Eye (tissue), 1 donor: ENCODE results near the gene DIS3L2.

ENCODE experiments used
- DNase-seq: peaks from one replicate; pipeline ENCODE4 v3.0.0-alpha.2; 2015

Gene DIS3L2

GRCh38 chr2:232275670-232276069, 314.2 kb downstream of the DIS3L2 start:
- DNase-seq: no peak

DNA sequence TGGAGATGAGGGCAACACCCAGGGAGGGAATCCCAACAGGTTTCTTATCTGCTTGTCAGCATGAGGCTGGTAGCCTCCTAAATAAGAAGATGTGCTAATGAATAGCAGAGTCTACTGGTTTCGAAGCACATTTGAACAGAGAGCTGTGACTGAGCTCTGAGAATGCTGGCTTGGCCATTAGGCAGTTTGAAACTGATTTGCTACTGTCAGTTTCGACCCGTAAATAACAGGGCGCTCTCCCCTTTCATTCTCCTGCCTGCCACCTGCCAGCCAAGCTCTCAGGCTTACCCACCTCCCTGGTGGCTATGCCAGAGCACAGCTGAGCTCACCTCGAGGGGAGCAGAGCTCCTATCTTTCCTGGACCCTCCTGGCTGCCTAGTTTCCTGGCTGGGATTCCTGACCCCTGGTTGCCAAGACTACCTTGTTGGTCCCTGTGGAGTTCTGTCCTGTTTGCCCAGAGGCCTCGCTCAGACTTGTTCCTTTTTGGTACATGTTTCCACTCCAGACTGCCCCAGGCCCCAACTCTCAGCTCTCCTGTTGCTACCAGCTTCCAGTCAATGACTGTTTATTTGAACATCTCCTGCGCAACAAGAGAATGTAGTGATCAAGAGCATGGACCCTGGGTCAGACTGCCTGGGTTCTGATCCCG, 314.7 kb downstream of the DIS3L2 start:
- DNase-seq: peak; percentile 41

GRCh38 chr2:232276733-232277313, 315.3 kb downstream of the DIS3L2 start:
- DNase-seq: no peak

GRCh38 chr2:232278534-232278933, 317.0 kb downstream of the DIS3L2 start:
- DNase-seq: no peak

DNA sequence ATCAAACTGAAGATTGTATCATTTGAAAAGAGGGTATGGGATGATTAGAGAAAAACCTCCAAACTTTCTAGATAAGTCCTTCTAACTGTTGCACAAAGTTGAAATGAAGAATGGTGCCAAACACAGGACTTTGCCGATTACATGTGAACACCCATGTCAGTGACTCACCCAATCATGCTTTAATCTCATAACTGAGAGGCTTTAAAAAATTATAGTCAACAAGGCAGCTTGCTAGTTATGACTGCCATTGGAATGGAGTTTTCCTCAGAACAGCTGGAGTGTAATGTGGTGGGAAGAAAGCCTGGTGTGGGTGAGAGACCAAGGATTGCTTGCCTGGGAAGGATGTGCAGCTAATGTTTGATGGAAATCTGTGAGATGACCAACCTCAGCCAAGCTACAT, 318.8 kb downstream of the DIS3L2 start:
- DNase-seq: no peak

- DNase-seq: no peak
Observed at GRCh38 chr2:232281858-232282507, 320.5 kb downstream of the DIS3L2 start.

DNA sequence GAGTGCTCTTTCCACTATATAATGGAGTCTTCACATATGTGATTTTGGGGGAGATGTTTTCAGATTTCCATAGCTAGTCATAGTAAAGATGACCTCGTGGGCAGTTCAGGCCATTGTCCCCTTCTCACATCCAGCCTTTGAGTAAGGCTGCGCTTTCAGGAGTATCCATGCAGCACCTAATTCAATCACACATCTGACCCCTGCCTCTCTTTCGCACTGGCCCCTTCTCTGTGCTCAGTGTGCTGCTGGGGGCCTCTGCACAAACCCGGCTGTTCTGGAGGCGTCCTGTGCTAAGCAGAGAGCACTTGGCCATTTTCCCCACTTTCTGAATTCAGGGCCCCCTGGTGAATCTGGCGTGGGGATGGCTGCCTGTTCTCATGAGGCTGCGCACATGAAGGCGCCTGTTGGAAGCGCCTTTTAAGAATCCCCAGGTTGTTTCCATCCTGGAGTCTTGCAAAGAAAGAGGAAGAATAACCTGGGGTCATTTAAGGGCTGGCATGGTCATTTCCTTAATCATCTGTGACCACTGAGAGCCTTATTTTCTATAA, 321.1 kb downstream of the DIS3L2 start:
- peak; percentile 82 for DNase-seq

DNA sequence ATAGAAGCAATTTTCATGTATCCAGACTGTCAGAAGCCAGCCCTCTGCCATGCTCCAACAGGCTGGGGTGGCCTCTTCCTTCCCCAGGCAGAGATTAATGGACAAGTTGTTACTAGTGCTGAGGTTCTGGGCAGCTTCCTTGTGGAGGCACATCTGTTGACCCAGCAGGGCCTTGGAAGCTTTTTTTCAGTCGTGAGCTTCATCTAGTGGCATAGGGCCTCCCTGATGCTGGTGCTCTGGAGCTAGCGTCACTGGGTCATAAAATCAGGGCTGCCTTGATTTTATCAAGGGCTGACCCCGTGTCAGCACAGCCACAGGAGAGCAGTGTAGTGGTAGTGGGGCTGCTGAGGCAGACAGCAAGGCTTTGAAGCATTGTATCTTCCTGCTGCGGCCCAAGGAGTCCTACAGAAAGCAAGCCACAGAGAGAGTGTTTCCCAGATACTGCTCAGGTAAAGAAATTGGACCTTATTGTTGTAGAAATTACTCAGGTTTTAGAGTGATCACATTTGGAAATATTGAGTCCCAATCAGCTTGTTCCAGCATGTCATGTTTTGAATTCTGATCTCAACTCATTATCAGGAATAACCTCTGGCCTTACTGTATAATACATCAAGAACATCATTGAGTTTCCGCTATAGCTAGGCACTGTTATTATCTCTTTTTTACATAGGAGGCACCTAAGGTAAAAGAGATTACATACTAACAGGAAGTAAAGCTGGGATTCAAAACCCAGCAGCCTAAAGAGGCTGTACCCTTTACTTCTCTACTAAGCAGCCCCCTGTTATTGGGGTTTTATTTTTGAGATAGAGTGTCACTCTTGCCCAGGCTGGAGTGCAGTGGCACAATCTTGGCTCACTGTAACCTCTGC, 324.7 kb downstream of the DIS3L2 start:
- peak; percentile 42 for DNase-seq

DNA sequence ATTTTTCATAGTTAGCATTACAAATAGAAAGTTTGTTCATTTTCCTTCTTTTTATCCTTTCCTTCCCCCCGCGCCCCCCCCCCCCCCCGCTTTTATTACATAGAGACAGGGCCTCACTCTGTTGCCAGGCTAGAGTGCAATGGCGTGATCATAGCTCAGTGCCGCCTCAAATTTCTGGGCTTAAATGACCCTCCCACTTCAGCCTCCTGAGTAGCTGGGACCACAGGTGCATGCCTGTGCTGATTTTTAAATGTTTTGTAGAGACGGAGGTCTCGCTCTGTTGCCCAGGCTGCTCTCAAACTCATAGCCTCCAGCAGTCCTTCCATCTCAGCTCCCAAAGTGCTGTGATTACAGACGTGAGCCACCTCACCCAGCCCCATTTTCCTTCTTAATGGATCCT, 325.8 kb downstream of the DIS3L2 start:
- DNase-seq: no peak

- DNase-seq: no peak
Observed at GRCh38 chr2:232288489-232289030, 327.0 kb downstream of the DIS3L2 start.

DNA sequence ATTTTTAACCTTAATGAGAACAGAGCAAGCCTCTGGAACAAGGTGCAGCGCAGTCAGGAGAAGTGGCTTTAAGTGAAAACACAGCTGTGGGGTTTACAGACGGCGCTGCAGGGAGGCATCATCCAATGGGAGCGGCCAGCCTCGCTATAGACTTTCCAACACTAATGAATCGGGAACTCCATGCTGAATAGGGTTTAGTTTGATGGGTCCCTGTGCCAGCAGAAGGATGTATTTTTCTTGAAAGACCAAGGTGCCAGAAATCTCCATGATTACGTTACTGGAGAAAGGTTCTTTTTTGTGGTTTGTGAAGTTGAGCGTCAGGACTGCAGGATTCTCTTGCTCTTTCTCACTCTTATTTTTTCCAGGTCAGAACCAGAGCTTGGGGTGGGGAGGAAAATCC, 329.2 kb downstream of the DIS3L2 start:
- DNase-seq: no peak

DNA sequence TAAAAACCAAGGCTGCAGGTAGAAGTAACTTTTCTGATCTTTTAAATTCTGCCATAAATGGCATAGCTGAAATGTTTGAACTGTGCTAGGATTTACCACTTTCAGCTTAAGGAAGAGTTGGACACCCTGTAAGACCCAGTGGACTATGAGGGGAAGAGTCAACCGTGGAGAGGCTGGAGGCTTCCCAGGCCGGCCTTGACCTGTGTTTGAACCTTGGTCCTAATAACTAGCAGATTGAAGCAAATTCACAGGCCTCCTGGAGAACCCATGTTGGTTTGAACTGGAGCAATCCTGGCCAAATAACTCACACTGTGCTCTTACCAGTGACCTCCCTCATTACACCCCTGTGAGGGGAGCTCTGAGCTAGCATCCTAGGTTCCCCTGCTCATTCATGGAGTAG, 329.8 kb downstream of the DIS3L2 start:
- DNase-seq: no peak

DNA sequence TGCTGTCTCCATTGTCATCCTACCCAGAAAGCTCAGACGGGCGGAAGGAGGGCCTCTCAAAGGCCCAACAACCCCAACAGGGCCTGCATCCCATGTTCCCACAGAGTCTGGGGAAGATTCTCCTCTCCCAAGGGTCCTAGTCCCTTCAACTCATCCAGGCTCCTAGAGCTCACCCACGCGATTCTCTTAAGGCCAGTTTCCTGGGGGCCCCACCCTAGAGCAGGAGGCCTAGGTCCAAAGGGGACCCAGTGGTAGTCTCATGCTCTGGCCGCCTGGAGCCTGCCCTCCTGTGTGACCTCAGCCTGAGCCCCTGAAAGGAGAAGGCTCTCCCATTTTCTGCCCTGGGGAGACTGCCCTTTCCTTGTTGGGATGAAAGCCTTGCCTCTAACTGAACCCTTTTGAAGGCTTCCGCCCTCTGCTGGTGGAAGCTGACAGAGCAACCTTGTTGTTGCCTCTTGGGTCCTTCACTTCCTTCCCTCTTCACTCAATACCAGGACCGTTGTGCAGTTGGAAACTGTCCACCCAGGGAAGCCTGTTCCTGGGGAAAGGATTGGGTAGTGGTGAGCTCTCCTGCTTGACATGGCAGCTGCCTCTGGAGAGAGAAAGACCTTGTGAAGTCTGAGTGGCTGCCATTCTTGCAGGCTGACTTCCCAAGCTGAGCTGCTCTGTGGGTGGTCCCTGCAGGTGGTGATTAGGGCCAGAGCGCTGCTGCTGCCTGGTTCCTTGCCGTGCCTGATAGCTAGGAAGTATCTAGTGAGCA, 331.1 kb downstream of the DIS3L2 start:
- DNase-seq: peak; percentile 62

DNA sequence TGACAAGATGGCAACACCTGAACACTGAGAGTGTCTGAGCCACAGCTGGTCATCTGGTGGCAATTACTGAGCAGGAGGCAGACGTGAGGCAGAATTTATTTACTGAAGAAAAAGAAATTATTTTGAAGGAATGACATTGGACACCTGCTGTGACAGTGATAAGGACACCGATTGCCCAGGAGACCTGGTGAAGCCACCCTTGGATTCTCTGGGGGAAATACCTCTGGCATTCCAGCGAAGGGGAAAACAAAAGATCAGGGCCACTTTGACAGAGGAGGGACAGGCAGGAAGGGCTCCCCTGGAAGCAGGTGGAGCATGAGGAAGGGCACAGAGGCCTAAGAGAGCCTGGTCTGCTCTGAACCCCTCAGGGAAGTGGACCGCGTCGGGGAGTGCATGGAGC, 331.7 kb downstream of the DIS3L2 start:
- DNase-seq: no peak

DNA sequence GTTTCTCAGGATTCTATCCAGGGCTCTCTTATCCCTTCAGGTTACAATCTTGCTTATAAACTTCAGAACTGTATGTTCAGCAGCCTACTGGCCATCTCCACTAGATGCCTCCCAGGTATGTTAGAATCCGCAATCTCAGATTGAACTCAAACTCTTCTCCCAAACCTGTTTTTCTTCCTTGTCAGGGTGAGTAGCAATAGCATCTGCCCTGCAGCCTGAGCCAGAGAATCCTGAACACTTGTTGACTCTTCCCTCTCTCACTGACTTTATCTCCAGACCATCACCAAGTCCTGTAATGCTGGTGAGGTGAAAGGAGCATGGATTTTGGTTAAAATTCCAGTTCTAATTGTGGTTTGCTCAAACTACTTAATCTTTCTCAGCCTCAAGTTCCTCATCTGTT, 334.5 kb downstream of the DIS3L2 start:
- no peak for DNase-seq

DNA sequence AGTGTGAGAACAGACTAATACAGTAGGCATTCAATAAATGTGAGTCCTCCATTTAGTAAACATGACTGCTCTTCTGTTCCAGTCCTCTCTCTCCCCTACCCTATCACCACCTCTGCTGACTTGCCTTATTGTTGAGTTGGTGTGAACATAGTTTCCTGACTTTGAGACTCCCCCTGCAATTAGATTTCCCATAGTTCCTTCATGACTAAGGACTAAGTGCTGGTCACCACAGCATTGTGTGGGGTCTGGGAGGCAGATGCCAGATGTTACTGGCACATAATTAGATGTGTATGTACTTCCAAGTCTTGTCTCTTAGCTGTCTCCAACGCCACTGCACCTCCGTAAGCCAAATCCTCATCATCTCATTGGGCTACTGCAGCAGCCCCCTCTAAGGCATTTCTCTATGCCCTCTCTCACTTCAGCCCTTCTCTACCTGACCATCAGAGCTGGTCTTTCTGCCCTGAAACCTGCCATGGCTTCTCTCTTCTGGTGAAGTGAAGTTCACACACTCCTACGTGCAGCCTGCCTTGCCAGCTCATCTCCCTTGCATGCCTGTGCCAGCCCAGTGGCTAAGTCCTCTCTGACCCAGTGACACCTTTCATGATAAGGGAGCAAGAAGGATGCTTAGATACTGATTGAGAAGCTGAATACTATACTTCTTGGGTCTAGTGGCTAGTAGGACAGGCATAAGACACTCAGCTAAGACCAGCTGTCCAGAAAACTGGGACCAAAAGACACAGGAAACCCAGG, 335.4 kb downstream of the DIS3L2 start:
- DNase-seq: no peak

GRCh38 chr2:232299084-232299483, 337.6 kb downstream of the DIS3L2 start:
- DNase-seq: no peak

DNA sequence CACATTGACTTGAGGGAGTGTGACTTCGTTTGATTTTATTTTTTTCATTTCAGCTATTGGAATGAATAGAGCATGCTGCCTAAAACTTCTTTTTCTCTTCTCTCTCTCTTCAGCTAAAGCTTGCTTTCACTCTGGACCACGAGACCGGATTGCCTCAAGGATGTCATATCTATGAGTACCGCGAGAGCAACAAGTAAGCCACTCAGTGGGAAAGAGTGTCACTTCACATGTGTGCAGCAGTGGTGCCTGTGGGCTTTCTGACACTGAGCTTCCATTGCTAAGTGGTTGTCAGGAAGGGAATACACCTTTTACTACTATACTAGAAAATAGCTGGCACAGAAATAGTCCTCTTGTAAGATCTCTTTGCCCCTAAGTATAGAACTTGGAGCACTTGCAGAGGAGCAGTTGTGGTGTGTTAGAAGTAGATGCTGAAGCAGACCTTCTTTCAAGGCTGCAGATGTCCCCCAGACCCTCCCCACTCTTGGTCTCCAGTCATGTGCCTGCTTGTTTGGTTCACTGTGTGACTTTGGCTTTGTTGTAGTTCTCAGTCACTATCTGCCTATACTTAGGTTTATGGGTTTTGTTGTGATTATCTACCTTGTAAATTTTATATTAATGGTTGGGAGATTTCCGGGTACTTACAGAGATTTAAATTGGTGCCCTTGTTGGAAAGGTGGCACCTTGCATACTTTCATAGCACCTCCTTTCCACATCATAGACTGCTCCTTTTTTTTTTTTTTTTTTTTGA, 338.6 kb downstream of the DIS3L2 start:
- no peak for DNase-seq

GRCh38 chr2:232300894-232301387, 339.4 kb downstream of the DIS3L2 start:
- no peak for DNase-seq

DNA sequence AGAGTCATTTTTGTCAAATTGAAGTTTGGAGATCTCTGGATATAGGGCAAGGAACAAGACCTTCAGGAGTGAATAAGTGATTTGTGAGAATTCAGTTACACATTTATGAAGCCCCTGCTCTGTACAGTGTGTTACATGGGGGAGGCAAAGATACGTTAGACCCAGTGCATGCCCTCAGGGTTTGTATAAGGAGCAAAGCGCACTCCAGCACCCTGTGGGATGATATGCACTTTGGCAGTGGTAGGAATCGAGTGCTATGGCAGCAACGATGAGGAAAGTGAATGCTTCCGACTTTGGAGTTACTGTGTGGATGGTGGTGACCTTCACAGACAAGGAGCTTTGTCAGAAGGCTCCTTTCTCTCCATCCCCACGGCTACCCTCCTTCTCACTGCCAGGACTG, 342.7 kb downstream of the DIS3L2 start:
- no peak for DNase-seq
